HL-60 (cell line): ENCODE data around the gene HUNK.
"Not testable (repeated sequence)": the region's sequence is repeated elsewhere in the genome, so short reads cannot be mapped to it uniquely, and the experiment has no call there.

Source experiments
- DNase-seq, 2 experiments: peaks; one replicate each; pipeline ENCODE4 v3.0.0-alpha.2; 2010 to 2020; ENCODE audit warnings: low read depth in 1 of 2, low spot score in 1 of 2
- H3K27ac ChIP-seq: fragments of 250-450 bp; sonication (Bioruptor Pico); replicated peaks from 2 replicates; pipeline ENCODE4 v1.5.1; 2020; ENCODE audit warnings: mild to moderate bottlenecking, moderate library complexity
- H3K27me3 ChIP-seq: fragments of 250-450 bp; sonication (Bioruptor Pico); 2 replicates; pipeline ENCODE4 v1.5.1; 2021; ENCODE audit warnings: mild to moderate bottlenecking, moderate library complexity; ENCODE audit not compliant: insufficient read depth, poor library complexity, severe bottlenecking
- H3K4me3 ChIP-seq: replicated peaks from 2 replicates; pipeline ENCODE4 v1.5.1; 2011; ENCODE audit warnings: mild to moderate bottlenecking, control low read depth, low read length; ENCODE audit not compliant: insufficient read depth
- GABPA ChIP-seq: IDR thresholded peaks from 2 replicates; pipeline ENCODE4 v1.6.1; 2012; ENCODE audit warnings: low read depth
- POLR2AphosphoS5 ChIP-seq: IDR thresholded peaks from 2 replicates; pipeline ENCODE4 v1.6.1; 2012; ENCODE audit warnings: low read depth
- SPI1 ChIP-seq: IDR thresholded peaks from 2 replicates; pipeline ENCODE4 v1.6.1; 2012; ENCODE audit warnings: low read depth, mild to moderate bottlenecking, borderline replicate concordance
- TF ChIP-seq, protein P1 (sequence below): IDR thresholded peaks from 2 replicates; pipeline ENCODE4 v1.6.1; 2012; ENCODE audit warnings: low read depth; ENCODE audit not compliant: insufficient replicate concordance
- TF ChIP-seq, protein P2 (sequence below): IDR thresholded peaks from one replicate; pipeline ENCODE4 v1.5.1; 2011; ENCODE audit warnings: low read length, control low read depth, inconsistent platforms; ENCODE audit not compliant: insufficient read depth

The HUNK gene

DNA sequence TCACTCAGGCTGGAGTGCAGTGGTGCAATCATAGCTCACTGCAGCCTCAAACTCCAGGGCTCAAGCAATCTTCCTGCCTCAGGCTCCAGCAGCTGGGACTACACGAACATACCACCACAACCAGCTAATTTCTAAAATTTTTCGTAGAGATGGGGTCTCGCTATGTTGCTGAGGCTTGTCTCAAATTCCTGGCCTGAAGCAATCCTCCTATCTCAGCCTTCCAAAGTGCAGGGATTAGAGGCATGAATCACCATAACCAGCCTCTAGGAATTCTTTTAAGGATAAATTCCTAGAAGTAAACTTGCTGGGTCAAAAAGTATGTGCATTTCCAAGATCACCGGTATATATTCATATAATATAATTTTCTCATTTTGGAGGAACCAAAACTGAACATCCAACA, 17.6 kb upstream of the HUNK start:
- Histone ChIP-seq H3K27me3 (no peaks in the 10 kb centered on the region), H3K27ac (no peak overlapping the region), H3K4me3 (no peak overlapping the region)
- TF ChIP-seq SPI1, result no peak
- TF ChIP-seq, protein P1, sequence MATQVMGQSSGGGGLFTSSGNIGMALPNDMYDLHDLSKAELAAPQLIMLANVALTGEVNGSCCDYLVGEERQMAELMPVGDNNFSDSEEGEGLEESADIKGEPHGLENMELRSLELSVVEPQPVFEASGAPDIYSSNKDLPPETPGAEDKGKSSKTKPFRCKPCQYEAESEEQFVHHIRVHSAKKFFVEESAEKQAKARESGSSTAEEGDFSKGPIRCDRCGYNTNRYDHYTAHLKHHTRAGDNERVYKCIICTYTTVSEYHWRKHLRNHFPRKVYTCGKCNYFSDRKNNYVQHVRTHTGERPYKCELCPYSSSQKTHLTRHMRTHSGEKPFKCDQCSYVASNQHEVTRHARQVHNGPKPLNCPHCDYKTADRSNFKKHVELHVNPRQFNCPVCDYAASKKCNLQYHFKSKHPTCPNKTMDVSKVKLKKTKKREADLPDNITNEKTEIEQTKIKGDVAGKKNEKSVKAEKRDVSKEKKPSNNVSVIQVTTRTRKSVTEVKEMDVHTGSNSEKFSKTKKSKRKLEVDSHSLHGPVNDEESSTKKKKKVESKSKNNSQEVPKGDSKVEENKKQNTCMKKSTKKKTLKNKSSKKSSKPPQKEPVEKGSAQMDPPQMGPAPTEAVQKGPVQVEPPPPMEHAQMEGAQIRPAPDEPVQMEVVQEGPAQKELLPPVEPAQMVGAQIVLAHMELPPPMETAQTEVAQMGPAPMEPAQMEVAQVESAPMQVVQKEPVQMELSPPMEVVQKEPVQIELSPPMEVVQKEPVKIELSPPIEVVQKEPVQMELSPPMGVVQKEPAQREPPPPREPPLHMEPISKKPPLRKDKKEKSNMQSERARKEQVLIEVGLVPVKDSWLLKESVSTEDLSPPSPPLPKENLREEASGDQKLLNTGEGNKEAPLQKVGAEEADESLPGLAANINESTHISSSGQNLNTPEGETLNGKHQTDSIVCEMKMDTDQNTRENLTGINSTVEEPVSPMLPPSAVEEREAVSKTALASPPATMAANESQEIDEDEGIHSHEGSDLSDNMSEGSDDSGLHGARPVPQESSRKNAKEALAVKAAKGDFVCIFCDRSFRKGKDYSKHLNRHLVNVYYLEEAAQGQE, result no peak
- TF ChIP-seq POLR2AphosphoS5, result no peak
- DNase-seq, result no peak

DNA sequence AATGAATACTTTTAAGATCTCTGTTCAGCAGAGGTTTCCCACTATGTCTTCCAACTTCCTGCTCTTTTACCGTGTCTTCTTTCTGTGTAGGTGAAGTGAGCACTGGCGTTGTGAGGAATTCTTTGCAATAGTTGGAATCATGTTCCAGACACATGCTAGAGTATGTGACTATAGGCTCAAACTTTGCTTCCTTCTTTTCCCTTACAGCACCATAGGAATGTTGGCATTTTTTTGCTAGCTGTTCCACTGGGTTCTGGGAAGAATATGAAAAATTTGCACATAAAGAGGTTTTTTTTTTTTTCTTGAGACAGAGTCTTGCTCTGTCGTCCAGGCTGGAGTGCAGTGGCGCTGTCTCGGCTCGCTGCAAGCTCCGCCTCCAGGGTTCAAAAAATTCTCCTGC, 15.7 kb upstream of the HUNK start:
- Histone ChIP-seq H3K4me3 (no peak overlapping the region), H3K27ac (no peak overlapping the region), H3K27me3 (no peaks in the 10 kb centered on the region)
- no peak for DNase-seq
- TF ChIP-seq, protein P2, sequence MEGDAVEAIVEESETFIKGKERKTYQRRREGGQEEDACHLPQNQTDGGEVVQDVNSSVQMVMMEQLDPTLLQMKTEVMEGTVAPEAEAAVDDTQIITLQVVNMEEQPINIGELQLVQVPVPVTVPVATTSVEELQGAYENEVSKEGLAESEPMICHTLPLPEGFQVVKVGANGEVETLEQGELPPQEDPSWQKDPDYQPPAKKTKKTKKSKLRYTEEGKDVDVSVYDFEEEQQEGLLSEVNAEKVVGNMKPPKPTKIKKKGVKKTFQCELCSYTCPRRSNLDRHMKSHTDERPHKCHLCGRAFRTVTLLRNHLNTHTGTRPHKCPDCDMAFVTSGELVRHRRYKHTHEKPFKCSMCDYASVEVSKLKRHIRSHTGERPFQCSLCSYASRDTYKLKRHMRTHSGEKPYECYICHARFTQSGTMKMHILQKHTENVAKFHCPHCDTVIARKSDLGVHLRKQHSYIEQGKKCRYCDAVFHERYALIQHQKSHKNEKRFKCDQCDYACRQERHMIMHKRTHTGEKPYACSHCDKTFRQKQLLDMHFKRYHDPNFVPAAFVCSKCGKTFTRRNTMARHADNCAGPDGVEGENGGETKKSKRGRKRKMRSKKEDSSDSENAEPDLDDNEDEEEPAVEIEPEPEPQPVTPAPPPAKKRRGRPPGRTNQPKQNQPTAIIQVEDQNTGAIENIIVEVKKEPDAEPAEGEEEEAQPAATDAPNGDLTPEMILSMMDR, result no peak
- TF ChIP-seq SPI1, result no peak
- TF ChIP-seq, protein P1, result no peak
- TF ChIP-seq GABPA, result no peak
- no peak for TF ChIP-seq POLR2AphosphoS5

DNA sequence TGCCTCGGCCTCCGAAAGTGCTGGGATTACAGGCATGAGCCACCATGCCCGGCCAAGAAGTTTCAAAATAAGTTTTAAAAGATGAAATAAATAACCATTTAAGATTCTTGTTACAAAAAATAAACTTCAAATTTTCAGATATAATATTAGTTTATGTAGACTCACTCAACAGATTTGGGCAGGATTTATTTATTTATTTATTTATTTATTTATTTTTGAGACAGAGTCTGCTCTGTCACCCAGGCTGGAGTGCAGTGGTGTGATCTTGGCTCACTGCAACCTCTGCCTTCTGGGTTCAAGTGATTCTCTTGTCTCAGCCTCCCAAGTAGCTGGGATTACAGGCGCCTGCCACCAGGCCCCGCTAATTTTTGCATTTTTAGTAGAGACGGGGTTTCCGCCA, 15.2 kb upstream of the HUNK start:
- not testable (repeated sequence) for H3K27ac ChIP-seq, DNase-seq, H3K4me3 ChIP-seq, H3K27me3 ChIP-seq

DNA sequence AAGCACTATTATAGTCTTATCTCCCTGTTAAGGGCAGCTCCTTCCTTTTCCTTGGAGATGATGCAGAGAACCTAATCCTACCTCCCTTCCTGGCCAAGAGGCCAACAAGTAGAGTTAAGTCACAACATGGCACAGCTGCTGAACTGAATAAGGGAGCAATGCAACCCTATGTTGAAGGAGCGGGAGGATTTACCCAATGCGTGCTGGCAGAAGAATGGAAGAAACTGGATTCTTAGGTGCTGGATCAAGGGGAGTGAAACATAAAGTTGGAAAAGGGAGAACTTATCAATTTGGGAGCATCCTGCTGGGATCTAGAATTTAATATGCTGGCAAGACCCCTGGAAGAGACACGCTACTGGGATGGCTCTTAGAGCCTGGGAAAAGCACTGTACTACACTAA, 12.0 kb upstream of the HUNK start:
- no peak overlapping the region for H3K4me3 ChIP-seq
- DNase-seq, result no peak
- no peak for TF ChIP-seq POLR2AphosphoS5
- TF ChIP-seq GABPA, result no peak
- TF ChIP-seq, protein P1, result no peak
- no peak for TF ChIP-seq SPI1
- no peaks in the 10 kb centered on the region for H3K27me3 ChIP-seq
- no peak overlapping the region for H3K27ac ChIP-seq

DNA sequence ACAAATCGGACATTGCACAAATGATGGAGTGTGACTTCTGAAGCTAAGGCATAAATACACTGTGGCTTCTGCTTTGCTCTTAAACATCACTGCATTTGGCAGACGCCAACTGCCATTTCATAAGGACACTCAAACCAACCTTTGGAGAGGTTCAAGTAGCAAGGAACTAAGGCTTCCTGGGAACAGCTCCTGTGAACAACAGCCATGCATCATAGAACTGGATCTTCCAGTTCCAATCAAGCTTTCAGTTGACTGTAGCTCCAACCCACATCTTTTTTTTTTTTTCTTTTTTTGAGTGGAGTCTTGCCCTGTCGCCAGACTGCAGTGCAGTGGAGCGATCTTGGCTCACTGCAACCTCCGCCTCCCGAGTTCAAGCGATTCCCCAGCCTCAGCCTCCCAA, 10.7 kb upstream of the HUNK start:
- no peaks in the 10 kb centered on the region for H3K27me3 ChIP-seq
- H3K27ac ChIP-seq, result no peak overlapping the region
- DNase-seq, result no peak
- H3K4me3 ChIP-seq, result no peak overlapping the region
- TF ChIP-seq, protein P2, result no peak
- TF ChIP-seq GABPA (no peak), POLR2AphosphoS5 (no peak), SPI1 (no peak)
- TF ChIP-seq, protein P1, result no peak
